Measurements from ENCODE around the gene HS6ST3.

The HS6ST3 gene

GRCh38 chr13:96858133-96858826 is 768.4 kb downstream of the HS6ST3 start:
- no peak for DNase-seq

- DNase-seq, result no peak
Measured at GRCh38 chr13:96860882-96861281, 771.0 kb downstream of the HS6ST3 start.

GRCh38 chr13:96862093-96862492 is 772.2 kb downstream of the HS6ST3 start:
- no peak for DNase-seq

- DNase-seq, result no peak
Measured at GRCh38 chr13:96862999-96863398, 773.1 kb downstream of the HS6ST3 start.

- no peak for DNase-seq
Measured at GRCh38 chr13:96871469-96871868, 781.6 kb downstream of the HS6ST3 start.

GRCh38 chr13:96880419-96880818 is 790.5 kb downstream of the HS6ST3 start:
- no peak for DNase-seq

Measured in KG1 (cell line).